Testis (tissue), 2 donors: ENCODE data around the gene SETD2.
"Not testable (repeated sequence)": the region's sequence is repeated elsewhere in the genome, so short reads cannot be mapped to it uniquely, and the experiment has no call there.

Source experiments
- CTCF ChIP-seq, 3 experiments: fragments of 450-650 bp in 2 of 3; fragments of 200-600 bp in 1 of 3; sonication (generic) in 1 of 3; IDR thresholded peaks; one replicate each; pipeline ENCODE4 v1.5.1; 2016 to 2019; ENCODE audit warnings: antibody characterized with exemption in 3 of 3, mild to moderate bottlenecking in 2 of 3, moderate library complexity in 1 of 3
- POLR2A ChIP-seq: fragments of 450-650 bp; IDR thresholded peaks from one replicate; pipeline ENCODE4 v1.6.1; 2017; ENCODE audit warnings: antibody characterized with exemption, mild to moderate bottlenecking, moderate library complexity

DNA sequence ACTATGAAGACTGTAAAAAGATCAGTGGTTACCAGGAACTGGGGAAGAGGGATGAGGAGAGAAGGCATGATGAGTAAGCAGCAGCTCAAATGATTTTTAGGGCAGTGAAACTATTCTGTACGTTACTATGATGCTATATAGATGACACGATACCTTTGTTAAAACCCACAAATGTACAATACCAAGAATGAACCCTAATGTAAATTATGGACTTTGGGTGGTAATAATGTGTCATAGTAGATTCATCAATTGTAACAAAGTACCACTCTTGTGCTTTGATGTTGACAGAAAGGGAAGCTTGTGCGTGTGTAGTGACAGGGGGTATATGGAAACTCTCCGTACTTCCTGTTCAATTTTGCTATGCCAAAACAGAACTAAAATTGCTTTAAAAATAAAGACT, 132.9 kb downstream of the SETD2 start:
- not testable (repeated sequence) for TF ChIP-seq CTCF (IDR thresholded peaks at IDR 0.05); POLR2A
